Activated naive CD4-positive, alpha-beta T cell treated with anti-CD3 and anti-CD28 coated beads for 36 hours (primary cell): ENCODE results near the gene HSPA1A. TPM values are rescaled to one million over a fixed set of nuclear protein-coding genes. Genes with fewer than 3 reads are reported as not detected.

ENCODE experiments used
- CTCF ChIA-PET: fragments of 350-600 bp; sonication (Branson Sonifier 250); formaldehyde crosslinking; loops from one replicate; lab custom pipeline; 2021; ENCODE audit warnings: antibody characterized with exemption; lab: Charles Lee
- DNase-seq: peaks from one replicate; pipeline ENCODE4 v3.0.0-alpha.2; 2020
- H3K27ac Mint-ChIP-seq: one replicate; pipeline ENCODE4 v1.8.0; 2021; ENCODE audit warnings: mild to moderate bottlenecking, mixed read lengths
- H3K27me3 Mint-ChIP-seq: one replicate; pipeline ENCODE4 v1.8.0; 2021; ENCODE audit warnings: low read depth, mixed read lengths
- H3K36me3 Mint-ChIP-seq: one replicate; pipeline ENCODE4 v1.8.0; 2021; ENCODE audit warnings: low read depth, mixed read lengths
- H3K4me1 Mint-ChIP-seq: one replicate; pipeline ENCODE4 v1.8.0; 2021; ENCODE audit warnings: low read depth, mixed read lengths
- H3K4me3 Mint-ChIP-seq: one replicate; pipeline ENCODE4 v1.8.0; 2021; ENCODE audit warnings: mild to moderate bottlenecking, moderate library complexity, mixed read lengths
- H3K9me3 Mint-ChIP-seq: one replicate; pipeline ENCODE4 v1.8.0; 2021; ENCODE audit warnings: mixed read lengths
- intact Hi-C: fragments of 100-400 bp; cut with micrococcal nuclease; formaldehyde crosslinking; loops from one replicate; pipeline ENCODE4 v1.15.1; 2023
- total RNA-seq, 2 experiments: library from RNA; stranded (reverse); gene quantifications; one replicate each; pipeline ENCODE4 v1.2.3, GENCODE V29; 2021

Gene HSPA1A
- total RNA-seq, result 10 to 100 TPM; 19.8 to 23.1 TPM

- Mint-ChIP-seq H3K9me3 (no peaks in the 10 kb centered on the region), H3K36me3 (no peaks in the 10 kb centered on the region), H3K4me3 (peak within 1 kb of the TSS; percentile 84), H3K27me3 (no peaks in the 10 kb centered on the region), H3K27ac (peak within 1 kb of the TSS; percentile 96), H3K4me1 (peaks cover 54% of the 10 kb centered on the region)
- CTCF ChIA-PET, result interaction anchor here (0.7 to 0.8 kb wide), 2 partner anchors 8 to 26 kb away, joined by 4 read pairs; partner anchors contain the start of gene LSM2
- intact Hi-C loops, result loop anchor here (2.0 kb wide), 1 partner anchor 76 kb away; no protein-coding TSS in a partner anchor
- peak; percentile 60 for DNase-seq
Observed at GRCh38 chr6:31815025-31815838, at the start of gene HSPA1A, which contains the start of gene HSPA1L. Gene HSPA1A, plus strand, starts transcription at chr6:31815543. Its CDS starts 214 bp downstream, at chr6:31815757. Gene HSPA1L, minus strand, starts transcription at chr6:31815283. Its CDS starts 3,311 bp downstream, at chr6:31811972.

DNA sequence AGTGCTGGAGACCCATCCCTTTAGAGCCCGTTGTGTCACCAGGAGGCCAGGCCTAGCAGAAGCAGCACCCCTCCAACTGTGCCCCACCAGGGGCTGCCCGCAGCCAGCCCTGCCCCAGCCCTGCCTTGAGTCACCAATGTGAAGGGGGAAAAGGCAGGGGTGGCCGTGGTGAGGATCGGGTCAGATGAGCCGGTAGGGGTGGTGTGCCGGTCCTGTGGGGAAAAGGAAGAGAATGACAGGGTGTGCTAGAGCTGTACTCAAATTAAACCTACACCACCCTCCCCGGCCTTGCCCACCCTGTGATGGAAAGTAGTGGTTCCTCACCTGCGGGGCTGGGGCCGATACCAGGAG, 49.8 kb upstream of the HSPA1A start:
- H3K36me3 Mint-ChIP-seq, result peaks cover 32% of the 10 kb centered on the region
- peaks cover 7% of the 10 kb centered on the region for H3K4me1 Mint-ChIP-seq
- no peak overlapping the region for H3K27ac Mint-ChIP-seq
- no peaks in the 10 kb centered on the region for H3K9me3 Mint-ChIP-seq
- CTCF ChIA-PET, result interaction anchor here (0.6 to 0.7 kb wide), 2 partner anchors 40 to 68 kb away, joined by 3 to 5 read pairs; no protein-coding TSS in a partner anchor
- H3K27me3 Mint-ChIP-seq, result no peaks in the 10 kb centered on the region
- DNase-seq, result no peak
- intact Hi-C loops, result no loop called here
- H3K4me3 Mint-ChIP-seq, result no peak overlapping the region

GRCh38 chr6:31765910-31766794, 49.2 kb upstream of the HSPA1A start:
- peaks cover 9% of the 10 kb centered on the region for H3K4me1 Mint-ChIP-seq
- DNase-seq, result no peak
- peaks cover 26% of the 10 kb centered on the region for H3K36me3 Mint-ChIP-seq
- intact Hi-C loops, result no loop called here
- H3K27ac Mint-ChIP-seq, result no peak overlapping the region
- no peaks in the 10 kb centered on the region for H3K27me3 Mint-ChIP-seq
- H3K4me3 Mint-ChIP-seq, result no peak overlapping the region
- CTCF ChIA-PET, result interaction anchor here (0.6 to 0.7 kb wide), 3 partner anchors 40 to 68 kb away, joined by 3 to 5 read pairs (median 3); partner anchors contain the start of gene LSM2
- no peaks in the 10 kb centered on the region for H3K9me3 Mint-ChIP-seq

- Mint-ChIP-seq H3K27ac (no peak overlapping the region), H3K27me3 (no peaks in the 10 kb centered on the region), H3K36me3 (peaks cover 17% of the 10 kb centered on the region), H3K4me3 (no peak overlapping the region), H3K4me1 (peaks cover 16% of the 10 kb centered on the region), H3K9me3 (no peaks in the 10 kb centered on the region)
- no peak for DNase-seq
- intact Hi-C loops, result no loop called here
- CTCF ChIA-PET, result interaction anchor here (0.6 kb wide), 1 partner anchor 40 kb away, joined by 3 read pairs; the partner anchor contains the start of gene LSM2
Observed at GRCh38 chr6:31767096-31767645, 48.2 kb upstream of the HSPA1A start.

DNA sequence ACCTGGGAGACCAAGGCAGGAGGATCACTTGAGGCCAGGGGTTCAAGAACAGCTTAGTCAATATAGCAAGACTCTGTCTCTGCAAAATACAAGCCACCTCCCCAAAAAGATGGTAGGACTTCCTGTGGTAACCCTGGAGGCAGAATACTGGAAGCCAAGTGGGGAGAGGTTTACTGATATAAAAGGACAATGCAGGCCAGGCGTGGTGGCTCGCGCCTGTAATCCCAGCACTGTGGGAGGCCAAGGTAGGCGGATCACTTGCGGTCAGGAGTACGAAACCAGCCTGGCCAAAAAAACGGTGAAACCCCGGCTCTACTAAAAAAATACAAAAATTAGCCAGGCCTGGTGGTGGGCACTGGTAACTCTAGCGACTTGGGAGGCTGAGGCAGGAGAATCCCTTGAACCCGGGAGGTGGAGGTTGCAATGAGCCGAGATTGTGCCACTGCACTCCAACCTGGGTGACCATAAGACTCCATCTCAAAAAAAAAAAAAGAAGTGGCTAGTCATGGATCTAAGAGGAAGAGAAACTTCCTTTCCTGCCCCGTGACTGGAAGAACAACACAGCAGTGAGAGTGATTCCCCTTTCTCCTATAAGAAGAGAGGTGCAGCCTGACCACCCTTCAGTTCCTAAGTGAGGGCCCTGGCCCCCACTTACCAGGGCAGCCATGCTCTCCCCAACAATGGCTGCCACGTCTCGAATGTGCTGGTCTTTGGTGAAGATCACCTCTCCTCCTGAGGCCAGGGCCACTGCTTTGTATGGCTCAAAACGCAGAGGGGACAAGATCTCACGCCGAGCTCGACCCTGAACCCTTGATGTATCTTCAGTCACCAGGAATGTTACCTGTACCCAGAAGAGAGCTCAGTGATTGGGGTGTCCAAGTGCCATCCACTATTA, 46.7 kb upstream of the HSPA1A start:
- peaks cover 27% of the 10 kb centered on the region for H3K4me1 Mint-ChIP-seq
- H3K9me3 Mint-ChIP-seq, result no peaks in the 10 kb centered on the region
- CTCF ChIA-PET, result interaction anchor here (0.9 to 3.0 kb wide), 12 partner anchors 16 to 201 kb away, joined by 3 to 11 read pairs (median 6); partner anchors contain the start of genes CLIC1 and MSH5
- intact Hi-C loops, result loop anchor here (1.0 to 2.0 kb wide), 2 partner anchors 39 to 88 kb away; partner anchors contain the start of genes DDAH2 and LY6G5C
- no peak overlapping the region for H3K27ac Mint-ChIP-seq
- no peak for DNase-seq
- H3K27me3 Mint-ChIP-seq, result no peaks in the 10 kb centered on the region
- peaks cover 10% of the 10 kb centered on the region for H3K36me3 Mint-ChIP-seq
- H3K4me3 Mint-ChIP-seq, result no peak overlapping the region

DNA sequence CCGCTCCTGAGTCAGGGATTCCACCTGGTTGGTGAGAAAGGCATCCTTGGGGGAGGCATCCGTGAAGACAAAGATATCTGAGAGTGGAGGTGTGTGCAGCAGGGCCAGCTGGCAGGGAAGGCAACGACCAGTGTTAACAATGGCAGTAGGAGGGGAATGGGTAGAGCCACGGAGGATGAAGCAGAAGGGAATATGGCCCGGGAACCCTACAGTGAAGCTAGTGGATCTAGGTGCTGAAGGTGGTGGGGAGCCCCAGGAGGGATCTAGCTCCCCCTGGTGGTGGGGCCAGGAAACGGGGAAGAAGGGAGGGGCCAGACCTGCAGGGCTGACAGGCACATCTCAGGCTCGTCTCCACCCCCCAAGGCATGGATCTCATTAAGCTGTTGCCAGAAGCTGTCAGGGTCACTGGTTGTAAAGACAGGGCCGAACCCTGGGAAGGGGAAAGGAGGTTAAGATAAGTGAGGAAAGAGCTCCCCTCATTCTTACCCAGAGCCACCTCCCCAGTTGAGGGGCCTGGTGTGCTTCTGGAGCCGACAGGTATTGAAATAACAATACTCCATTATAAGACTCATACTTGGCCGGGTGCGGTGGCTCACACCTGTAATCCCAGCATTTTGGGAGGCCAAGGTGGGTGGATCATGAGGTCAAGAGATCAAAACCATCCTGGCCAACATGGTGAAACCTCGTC, 45.5 kb upstream of the HSPA1A start:
- Mint-ChIP-seq H3K36me3 (peaks cover 1% of the 10 kb centered on the region), H3K9me3 (no peaks in the 10 kb centered on the region), H3K4me1 (peaks cover 27% of the 10 kb centered on the region), H3K27ac (no peak overlapping the region), H3K4me3 (no peak overlapping the region), H3K27me3 (no peaks in the 10 kb centered on the region)
- DNase-seq, result peak; percentile 86
- CTCF ChIA-PET, result interaction anchor here (0.6 to 3.0 kb wide), 28 partner anchors 10 to 202 kb away, joined by 3 to 11 read pairs (median 4); partner anchors contain the start of genes CLIC1, GPANK1, LY6G5C and MPIG6B
- intact Hi-C loops, result loop anchor here (1.0 to 2.0 kb wide), 4 partner anchors 41 to 224 kb away; partner anchors contain the start of genes ATP6V1G2, DDAH2 and LY6G5C

- Mint-ChIP-seq H3K27me3 (no peaks in the 10 kb centered on the region), H3K4me3 (no peak overlapping the region), H3K4me1 (peaks cover 31% of the 10 kb centered on the region), H3K27ac (no peak overlapping the region), H3K36me3 (peaks cover 1% of the 10 kb centered on the region), H3K9me3 (no peaks in the 10 kb centered on the region)
- intact Hi-C loops, result loop anchor here (1.0 to 2.0 kb wide), 2 partner anchors 46 to 225 kb away; partner anchors contain the start of gene ATP6V1G2
- CTCF ChIA-PET, result interaction anchor here (0.7 to 3.0 kb wide), 12 partner anchors 21 to 106 kb away, joined by 3 to 11 read pairs (median 4); partner anchors contain the start of genes GPANK1, MPIG6B and MSH5
- no peak for DNase-seq
Observed at GRCh38 chr6:31770860-31771259, 44.5 kb upstream of the HSPA1A start.

DNA sequence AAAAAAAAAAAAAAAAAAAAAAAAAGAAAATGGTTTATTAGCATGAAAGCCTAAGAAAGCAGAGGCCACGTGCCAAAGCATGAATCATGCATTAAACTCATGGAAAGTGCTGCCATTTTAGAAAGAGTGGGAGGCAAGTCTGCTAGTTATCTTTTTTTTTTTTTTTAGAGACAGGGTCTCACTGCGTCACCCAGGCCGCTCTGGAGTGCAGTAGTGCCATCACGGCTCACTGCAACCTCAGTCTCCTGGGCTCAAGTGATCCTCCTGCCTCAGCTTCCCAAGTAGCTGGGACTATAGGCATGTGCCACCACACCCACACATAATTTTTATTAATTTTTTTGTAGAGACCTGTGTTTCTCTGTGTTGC, 43.4 kb upstream of the HSPA1A start:
- Mint-ChIP-seq H3K27me3 (no peaks in the 10 kb centered on the region), H3K4me3 (no peak overlapping the region), H3K27ac (no peak overlapping the region), H3K4me1 (peaks cover 38% of the 10 kb centered on the region), H3K36me3 (peaks cover 1% of the 10 kb centered on the region), H3K9me3 (no peaks in the 10 kb centered on the region)
- CTCF ChIA-PET, result interaction anchor here (0.6 to 1.6 kb wide), 6 partner anchors 11 to 214 kb away, joined by 3 to 5 read pairs (median 4); no protein-coding TSS in a partner anchor
- intact Hi-C loops, result loop anchor here (1.0 to 2.0 kb wide), 4 partner anchors 33 to 91 kb away; partner anchors contain the start of gene HSPA1B
- peak; percentile 49 for DNase-seq

- intact Hi-C loops, result no loop called here
- Mint-ChIP-seq H3K4me3 (no peak overlapping the region), H3K4me1 (peaks cover 43% of the 10 kb centered on the region), H3K9me3 (no peaks in the 10 kb centered on the region), H3K27me3 (no peaks in the 10 kb centered on the region), H3K36me3 (peaks cover 6% of the 10 kb centered on the region), H3K27ac (no peak overlapping the region)
- DNase-seq, result no peak
- CTCF ChIA-PET, result interaction anchor here (1.1 to 1.5 kb wide), 2 partner anchors 17 to 32 kb away, joined by 3 to 6 read pairs; partner anchors contain the start of gene LSM2
Observed at GRCh38 chr6:31775184-31775583, 40.2 kb upstream of the HSPA1A start.
